Endothelial cell of umbilical vein (primary cell): ENCODE measurements around the gene UBN2.

Experiments used
- CTCF ChIP-seq, 2 donors: IDR thresholded peaks; 1 replicate in 1 of 2; 2 replicates in 1 of 2; pipeline ENCODE4 v1.5.1; 2011; ENCODE audit warnings: low read length in 2 of 2, mild to moderate bottlenecking in 2 of 2, moderate library complexity in 2 of 2, control low read depth in 1 of 2, inconsistent platforms in 1 of 2, low read depth in 1 of 2; ENCODE audit not compliant: insufficient read depth in 1 of 2; ENCODE audit errors: extremely low read depth in 1 of 2
- EZH2 ChIP-seq: IDR thresholded peaks from 2 replicates; pipeline ENCODE4 v1.6.1; 2012; ENCODE audit warnings: borderline replicate concordance, low read depth, mild to moderate bottlenecking, moderate library complexity, low read length, inconsistent platforms; ENCODE audit not compliant: severe bottlenecking
- FOS ChIP-seq: IDR thresholded peaks from 2 replicates; pipeline ENCODE4 v1.6.1; 2011; ENCODE audit warnings: mild to moderate bottlenecking, low read length, moderate library complexity, borderline replicate concordance; ENCODE audit not compliant: insufficient read depth
- POLR2A ChIP-seq: IDR thresholded peaks from 2 replicates; pipeline ENCODE4 v1.6.1; 2012; ENCODE audit warnings: low read depth, mild to moderate bottlenecking, control low read depth, low read length

DNA sequence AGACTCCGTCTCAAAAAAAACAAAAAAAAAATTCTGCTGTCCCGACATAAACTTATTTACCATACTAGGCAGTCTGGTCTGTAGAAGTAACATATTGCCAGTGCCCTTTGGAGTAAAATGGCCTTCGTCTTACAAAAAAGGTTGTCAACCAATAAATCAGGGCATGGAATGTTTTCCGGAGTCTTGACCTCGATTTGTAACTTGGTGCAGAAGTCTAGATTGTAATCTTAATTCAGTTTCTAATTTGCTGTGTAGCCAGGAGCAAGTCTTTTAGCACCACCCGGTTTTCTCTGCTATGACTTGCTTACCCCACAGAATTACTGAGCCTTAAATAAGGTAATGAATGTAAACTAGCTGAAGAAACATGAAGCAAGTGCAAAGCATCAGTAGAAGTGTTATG, 23.2 kb downstream of the UBN2 start:
- no peak for TF ChIP-seq CTCF (IDR thresholded peaks at IDR 0.05; ENCODE audit: extremely low read depth in 1 of 2, insufficient read depth in 1 of 2, low read depth in 1 of 2, low read length in 2 of 2)
- no peak for TF ChIP-seq EZH2
- no peak for TF ChIP-seq POLR2A
- no peak for TF ChIP-seq FOS
